ENCODE results near the gene SYNC.
"Not testable (repeated sequence)": the region's sequence is repeated elsewhere in the genome, so short reads cannot be mapped to it uniquely, and the experiment has no call there.

Gene SYNC

DNA sequence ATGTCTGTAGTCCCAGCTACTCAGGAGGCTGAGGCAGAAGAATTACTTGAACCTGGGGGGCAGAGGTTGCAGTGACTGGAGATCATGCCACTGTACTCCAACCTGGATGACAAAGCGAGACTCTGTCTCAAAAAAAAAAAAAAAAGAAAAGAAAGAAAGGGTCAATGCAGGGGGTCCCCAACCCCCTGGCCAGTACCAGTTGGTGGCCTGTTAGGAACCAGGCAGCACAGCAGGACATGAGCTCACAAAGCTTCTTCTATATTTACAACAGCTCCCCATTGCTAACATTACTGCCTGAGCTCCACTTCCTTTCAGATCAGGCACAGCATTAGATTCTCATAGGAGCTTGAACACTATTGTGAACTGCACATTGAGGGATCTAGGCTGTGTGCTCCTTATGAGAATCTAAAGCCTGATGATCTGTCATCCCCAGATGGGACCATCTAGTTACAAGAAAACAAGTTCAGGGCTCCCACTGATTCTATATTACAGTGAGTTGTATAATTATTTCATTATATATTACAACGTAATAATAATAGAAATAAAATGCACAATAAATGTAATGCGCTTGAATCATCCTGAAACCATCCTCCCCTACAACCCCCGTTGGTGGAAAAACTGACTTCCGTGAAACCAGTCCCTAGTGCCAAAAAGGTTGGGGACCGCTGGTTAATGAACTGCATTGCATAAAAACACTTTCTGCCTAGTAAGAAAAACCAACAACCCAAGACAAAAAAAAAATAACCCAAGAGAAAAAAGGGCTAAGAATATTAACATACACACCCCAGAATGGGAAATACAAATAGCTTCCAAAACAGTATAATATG lies 55.0 kb downstream of the SYNC start:
- no peak for DNase-seq (ENCODE audit: low read depth in 1 of 2, low spot score in 1 of 2)

DNA sequence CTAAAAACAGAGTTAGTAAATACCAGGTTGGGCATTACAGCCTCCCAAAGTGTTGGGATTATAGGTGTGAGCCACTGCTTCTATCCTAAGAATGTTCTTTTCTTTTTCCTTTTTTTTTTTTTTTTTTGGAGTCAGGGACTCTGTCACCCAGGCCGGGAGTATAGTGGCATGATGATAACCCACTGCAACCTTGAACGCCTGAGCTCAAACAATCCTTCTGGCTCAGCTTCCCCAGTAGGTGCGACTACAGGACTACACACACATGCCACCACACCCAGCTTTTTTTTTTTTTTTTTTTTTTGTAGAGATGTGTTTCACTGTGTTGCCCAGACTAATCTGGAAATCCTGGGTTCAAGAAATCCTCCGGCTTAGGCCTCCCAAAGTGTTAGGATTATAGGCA lies 58.1 kb downstream of the SYNC start:
- DNase-seq (ENCODE audit: low read depth in 1 of 2, low spot score in 1 of 2) = no peak

DNA sequence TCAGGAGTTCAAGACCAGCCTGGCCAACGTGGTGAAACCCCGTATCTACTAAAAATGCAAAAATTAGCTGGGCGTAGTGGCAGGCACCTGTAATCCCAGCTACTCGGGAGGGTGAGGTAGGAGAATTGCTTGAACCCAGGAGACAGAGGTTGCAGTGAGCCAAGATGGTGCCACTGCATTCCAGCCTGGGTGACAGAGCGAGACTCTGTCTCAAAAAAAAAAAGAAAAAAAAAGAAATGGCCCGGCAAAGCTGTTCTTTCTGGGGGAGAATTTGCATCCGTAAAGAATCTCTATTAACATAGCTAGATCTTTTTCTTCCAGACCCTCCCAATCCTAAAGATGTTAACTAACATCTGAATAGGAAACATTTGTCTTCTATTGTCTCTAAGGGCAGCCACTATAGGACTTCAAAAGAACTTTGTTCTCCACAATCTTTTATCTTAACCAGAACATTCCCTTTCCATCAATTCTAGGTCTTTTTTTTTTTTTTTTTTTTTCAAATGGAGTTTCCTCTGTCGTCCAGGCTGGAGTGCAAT lies 60.2 kb downstream of the SYNC start:
- not testable (repeated sequence) for DNase-seq (ENCODE audit: low read depth in 1 of 2, low spot score in 1 of 2)

DNA sequence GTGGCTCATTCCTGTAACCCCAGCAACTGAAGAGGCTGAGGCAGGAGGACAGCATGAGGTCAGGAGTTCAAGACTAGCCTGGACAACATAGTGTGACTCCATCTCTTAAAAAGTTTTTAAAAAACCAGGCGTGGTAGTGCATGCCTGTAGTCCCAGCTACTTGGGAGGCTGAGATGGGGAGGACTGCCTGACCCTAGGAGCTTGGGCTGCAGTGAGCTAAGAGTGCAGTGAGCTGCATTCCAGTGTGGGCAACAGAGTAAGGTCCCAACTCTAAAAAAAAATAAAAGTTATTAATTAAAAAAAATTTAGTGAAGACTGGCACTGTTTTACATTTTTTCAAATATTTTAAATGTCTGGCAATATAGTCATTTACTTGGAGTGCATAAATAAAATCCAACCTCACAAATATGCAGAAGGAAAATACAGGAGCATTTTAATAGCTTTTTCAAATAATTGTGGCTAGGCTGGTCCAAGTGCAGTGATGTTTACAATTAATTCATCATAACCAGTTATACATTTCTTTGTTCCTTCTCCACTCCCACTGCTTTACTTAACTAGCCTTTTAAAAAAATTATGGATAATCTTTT lies 63.0 kb downstream of the SYNC start:
- DNase-seq (ENCODE audit: low read depth in 1 of 2, low spot score in 1 of 2) = no peak

DNA sequence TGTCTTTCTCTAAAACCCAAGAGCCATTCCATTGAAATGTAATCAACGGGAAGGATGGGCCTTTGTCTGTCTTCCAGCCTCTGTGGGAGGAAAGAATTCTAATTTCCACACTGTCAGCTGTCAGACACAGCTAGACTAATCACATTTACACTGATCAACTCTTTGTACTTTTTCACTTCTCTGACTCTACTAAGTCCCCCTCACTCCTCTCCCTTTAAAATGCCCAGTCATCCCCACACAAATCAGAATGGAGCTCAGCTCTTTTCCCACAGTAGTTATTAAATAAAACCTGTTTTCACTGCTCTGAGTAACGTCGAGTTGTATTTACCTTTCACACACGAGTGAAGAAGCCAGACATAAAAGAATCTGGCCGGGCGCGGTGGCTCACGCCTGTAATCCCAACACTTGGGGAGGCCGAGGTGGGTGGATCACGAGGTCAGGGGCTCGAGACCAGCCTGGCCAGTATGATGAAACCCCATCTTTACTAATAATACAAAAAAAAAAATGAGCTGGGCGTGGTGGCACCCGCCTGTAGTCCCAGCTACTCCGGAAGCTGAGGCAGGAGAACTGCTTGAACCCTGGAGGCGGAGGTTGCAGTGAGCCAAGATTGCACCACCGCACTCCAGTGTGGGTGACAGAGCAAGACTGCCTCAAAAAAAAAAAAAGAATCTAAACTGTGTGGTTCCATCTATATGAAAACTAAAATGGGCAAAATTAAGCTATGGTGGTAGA lies 65.5 kb downstream of the SYNC start:
- no peak for DNase-seq (ENCODE audit: low read depth in 1 of 2, low spot score in 1 of 2)

DNA sequence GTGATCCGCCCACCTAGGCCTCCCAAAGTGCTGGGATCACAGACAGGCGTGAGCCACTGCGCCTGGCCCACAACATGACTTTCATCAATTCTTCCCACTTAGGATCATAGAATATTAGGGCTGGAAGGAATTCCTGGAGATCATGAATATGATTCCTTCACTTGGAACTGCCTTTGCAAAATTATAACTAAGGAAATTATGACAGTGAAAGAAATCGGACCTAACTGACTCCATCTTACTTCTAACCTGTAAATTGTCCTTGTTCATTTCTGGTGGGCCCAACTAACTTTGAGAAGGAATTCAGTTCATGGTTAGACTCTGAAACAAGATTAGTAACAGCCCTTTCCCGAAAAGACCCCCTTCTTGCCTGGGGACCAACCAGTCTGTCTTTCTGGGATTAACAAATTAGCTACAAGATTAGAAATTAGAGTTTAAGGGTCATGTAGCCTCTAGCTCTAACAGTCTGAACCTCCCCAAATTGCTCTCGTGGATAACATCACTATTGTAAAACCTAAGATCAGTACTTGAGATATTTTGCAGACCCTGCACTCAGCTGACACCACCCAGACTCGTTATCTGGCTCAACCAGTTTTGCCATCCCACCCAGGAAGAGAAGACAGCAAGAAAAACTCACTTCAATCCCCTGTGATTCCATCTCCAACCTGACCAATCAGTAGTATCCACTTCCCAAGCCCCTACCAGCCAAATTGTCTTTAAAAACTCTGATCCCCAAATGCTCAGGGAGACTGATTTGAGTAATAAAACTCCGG lies 66.9 kb downstream of the SYNC start:
- DNase-seq (ENCODE audit: low read depth in 1 of 2, low spot score in 1 of 2) = no peak

DNA sequence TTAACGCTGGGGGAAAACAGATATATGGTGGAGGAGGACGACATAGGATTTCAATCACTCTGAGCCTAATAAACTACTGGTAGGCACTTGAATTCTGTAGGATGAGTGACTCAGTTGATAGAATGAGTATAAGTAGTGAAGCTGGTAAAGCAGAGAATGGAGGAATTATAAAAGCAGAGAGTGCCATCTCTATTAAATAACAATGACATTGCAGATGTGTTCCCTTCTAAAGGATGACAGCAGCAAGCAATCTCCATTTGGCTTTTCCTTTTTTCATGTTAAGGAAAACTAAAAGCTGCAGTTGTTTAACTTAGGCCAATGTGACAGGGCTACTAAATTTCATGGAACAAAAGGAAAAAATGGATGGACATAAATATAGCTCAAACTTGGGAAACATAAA lies 69.7 kb downstream of the SYNC start:
- DNase-seq (ENCODE audit: low read depth in 1 of 2, low spot score in 1 of 2) = no peak

DNA sequence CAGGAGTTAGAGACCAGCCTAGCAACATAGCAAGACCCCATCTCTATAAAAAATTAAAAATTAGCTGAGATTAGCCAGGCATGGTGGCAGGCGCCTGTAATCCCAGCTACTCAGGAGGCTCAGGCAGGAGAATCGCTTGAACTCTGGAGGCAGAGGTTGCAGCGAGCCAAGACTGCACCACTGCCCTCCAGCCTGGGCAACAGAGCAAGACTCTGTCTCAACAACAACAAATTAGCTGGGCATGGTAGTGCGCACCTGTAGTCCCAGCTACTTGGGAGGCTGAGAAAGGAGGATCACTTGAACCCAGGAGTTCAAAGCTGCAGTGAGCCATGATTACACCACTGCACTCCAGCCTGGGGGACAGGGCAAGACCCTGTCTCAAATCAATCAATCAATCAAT lies 72.4 kb downstream of the SYNC start:
- DNase-seq (ENCODE audit: low read depth in 1 of 2, low spot score in 1 of 2) = not testable (repeated sequence)
